ENCODE data around the gene COL10A1.

COL10A1 gene

DNA sequence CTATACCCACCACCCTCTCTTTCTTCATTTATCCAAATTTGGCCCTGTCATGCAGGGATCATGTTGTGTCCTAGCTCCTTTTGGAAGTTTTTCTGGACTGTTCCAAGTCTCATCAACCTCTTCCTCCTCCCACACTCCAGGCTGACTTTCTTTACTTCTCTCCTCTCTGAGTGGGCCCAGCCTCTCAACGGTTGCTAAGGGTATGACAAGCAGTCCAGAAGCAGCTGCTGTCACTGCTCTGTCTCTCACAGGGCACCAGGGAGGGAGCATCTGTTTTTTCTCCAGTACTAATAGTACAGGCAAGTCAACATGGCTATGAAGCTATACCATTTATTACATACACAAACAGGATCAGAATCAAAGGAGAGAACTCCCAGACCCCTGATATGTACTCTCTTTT lies 17.1 kb downstream of the COL10A1 start:
- TF ChIP-seq, protein P1, sequence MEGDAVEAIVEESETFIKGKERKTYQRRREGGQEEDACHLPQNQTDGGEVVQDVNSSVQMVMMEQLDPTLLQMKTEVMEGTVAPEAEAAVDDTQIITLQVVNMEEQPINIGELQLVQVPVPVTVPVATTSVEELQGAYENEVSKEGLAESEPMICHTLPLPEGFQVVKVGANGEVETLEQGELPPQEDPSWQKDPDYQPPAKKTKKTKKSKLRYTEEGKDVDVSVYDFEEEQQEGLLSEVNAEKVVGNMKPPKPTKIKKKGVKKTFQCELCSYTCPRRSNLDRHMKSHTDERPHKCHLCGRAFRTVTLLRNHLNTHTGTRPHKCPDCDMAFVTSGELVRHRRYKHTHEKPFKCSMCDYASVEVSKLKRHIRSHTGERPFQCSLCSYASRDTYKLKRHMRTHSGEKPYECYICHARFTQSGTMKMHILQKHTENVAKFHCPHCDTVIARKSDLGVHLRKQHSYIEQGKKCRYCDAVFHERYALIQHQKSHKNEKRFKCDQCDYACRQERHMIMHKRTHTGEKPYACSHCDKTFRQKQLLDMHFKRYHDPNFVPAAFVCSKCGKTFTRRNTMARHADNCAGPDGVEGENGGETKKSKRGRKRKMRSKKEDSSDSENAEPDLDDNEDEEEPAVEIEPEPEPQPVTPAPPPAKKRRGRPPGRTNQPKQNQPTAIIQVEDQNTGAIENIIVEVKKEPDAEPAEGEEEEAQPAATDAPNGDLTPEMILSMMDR (IDR thresholded peaks at IDR 0.05; ENCODE audit: borderline replicate concordance, insufficient read depth, low read depth, low read length): no peak
- H3K4me3 ChIP-seq (ENCODE audit: low read depth, low read length): no peak overlapping the region

DNA sequence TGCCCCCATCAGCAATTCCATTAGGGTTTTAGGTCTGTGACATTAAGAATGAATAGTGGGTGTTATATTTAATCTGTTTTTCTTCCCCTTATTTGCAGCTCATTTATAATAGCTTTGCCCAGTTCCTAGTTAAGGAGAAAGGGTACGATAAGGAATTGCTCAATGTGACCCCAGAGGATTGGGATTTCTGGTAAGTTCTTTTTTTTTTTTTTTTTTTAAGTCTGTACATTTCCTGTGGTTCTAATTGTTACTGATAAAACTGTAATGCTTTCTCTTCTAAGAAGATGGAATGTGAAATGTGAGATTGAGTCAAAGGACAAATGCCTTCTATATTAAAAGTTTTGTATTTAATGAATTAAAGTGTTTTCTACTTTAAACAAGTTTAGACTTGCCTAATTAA lies 19.8 kb downstream of the COL10A1 start:
- TF ChIP-seq, protein P1 (IDR thresholded peaks at IDR 0.05; ENCODE audit: borderline replicate concordance, insufficient read depth, low read depth, low read length): no peak
- H3K4me3 ChIP-seq (ENCODE audit: low read depth, low read length): no peak overlapping the region

DNA sequence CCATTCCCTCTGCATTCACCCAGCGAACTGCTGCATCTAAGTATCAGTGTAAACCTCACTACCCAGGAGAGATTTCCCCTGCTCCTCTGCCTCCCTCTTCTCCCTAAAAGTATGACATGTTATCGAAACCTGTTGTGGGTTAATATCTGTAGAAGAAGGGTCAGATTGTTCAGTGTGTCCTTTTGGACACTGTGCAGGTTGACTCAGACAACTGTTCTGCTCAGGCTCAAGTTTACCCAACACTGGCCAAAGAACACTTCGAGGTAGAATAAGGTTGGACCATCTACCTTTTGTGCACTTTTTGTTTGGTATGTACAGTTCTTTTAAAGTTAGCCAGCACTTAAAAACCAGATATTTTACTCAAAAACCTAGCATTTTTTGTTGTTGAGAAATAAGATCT lies 20.7 kb downstream of the COL10A1 start:
- no peak overlapping the region for H3K4me3 ChIP-seq (ENCODE audit: low read depth, low read length)
- TF ChIP-seq, protein P1 (IDR thresholded peaks at IDR 0.05; ENCODE audit: borderline replicate concordance, insufficient read depth, low read depth, low read length): no peak

DNA sequence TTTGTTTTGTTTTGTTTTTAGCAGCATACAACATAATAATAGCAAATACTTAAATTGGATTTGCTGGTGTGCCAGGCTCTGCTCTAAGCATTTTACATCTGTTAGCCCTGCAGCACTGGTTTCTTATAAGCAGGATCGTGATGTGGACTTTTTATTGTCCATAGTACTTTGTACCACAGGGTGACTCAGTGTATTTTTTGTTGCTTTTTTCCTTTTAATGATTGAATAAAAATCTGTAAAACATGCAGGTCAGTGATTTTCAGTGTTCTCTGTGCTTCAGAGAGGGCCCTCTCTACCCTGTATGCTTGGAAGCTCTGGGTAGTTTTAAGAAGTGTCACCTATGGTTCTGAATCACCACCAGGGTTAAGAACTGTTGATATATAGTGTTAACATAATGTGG lies 21.3 kb downstream of the COL10A1 start:
- no peak overlapping the region for H3K4me3 ChIP-seq (ENCODE audit: low read depth, low read length)
- TF ChIP-seq, protein P1 (IDR thresholded peaks at IDR 0.05; ENCODE audit: borderline replicate concordance, insufficient read depth, low read depth, low read length): no peak

DNA sequence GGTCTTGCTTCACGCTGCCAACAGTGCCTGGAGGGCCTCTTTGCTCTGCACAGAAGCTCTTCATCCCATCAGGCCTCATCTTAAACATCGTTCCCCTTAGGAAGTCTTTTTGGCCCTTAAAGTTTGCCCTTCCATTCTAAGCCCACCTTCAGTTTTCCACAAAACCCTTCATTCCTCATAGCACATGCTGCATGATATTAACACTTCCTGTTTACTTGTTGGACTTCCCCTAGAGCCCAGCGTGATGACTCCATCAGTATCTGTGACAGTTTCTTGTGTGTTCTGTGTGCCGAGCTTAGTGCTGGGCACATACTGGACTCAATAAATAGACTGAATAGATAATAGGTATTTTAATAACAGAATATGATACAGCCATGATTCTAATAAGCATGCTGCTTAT lies 23.1 kb downstream of the COL10A1 start:
- no peak overlapping the region for H3K4me3 ChIP-seq (ENCODE audit: low read depth, low read length)
- TF ChIP-seq, protein P1 (IDR thresholded peaks at IDR 0.05; ENCODE audit: borderline replicate concordance, insufficient read depth, low read depth, low read length): no peak

DNA sequence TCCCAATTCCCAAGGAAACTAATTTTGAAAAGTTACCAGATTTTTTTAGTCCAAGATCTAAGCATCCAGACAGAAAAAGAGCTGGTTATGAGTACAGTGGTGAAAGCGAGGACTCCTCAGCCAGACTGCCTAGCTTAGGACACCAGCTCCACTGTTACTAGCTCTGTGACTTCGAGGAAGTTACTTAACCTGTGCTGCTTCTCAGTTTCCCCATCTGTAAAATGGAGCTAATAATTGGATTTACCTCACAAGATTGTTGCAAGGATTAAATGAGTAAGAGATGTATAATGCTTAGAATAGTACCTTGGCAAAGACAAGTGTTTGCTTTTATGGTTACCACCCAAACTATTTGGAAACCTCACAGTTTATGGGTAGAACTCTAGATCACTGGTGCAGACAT lies 24.1 kb downstream of the COL10A1 start:
- TF ChIP-seq, protein P1 (IDR thresholded peaks at IDR 0.05; ENCODE audit: borderline replicate concordance, insufficient read depth, low read depth, low read length): no peak
- H3K4me3 ChIP-seq (ENCODE audit: low read depth, low read length): peak overlapping the region; percentile 59

DNA sequence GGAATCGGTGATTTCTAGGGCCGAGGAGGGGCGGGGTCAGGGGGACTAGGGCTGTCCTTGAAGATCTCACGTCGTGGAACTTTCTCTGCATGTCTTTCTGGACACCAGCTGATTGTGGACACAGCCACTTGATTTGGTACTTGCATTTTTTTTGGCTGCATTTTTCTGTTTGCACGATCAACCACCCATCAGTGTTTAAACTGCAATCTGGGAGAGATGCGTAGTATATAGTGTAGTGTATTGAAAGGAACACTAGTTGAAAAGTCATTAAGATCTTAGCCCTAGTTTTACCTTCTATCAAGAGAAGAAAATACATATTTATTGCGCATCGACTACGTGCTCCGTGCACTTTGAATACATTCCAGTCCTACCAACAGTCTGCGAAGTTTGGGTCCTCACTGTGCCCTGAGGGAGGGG lies 24.6 kb downstream of the COL10A1 start:
- TF ChIP-seq, protein P1 (IDR thresholded peaks at IDR 0.05; ENCODE audit: borderline replicate concordance, insufficient read depth, low read depth, low read length): no peak

More for the DNA sequence above, 24.6 kb downstream of the COL10A1 start:
- H3K4me3 ChIP-seq (ENCODE audit: low read depth, low read length): peak overlapping the region; percentile 59
